Measurements from ENCODE around the gene ITPA.

GRCh38 chr20:3199976-3200755 lies 9.1 kb upstream of the ITPA start:
- TF ChIP-seq, protein P1, sequence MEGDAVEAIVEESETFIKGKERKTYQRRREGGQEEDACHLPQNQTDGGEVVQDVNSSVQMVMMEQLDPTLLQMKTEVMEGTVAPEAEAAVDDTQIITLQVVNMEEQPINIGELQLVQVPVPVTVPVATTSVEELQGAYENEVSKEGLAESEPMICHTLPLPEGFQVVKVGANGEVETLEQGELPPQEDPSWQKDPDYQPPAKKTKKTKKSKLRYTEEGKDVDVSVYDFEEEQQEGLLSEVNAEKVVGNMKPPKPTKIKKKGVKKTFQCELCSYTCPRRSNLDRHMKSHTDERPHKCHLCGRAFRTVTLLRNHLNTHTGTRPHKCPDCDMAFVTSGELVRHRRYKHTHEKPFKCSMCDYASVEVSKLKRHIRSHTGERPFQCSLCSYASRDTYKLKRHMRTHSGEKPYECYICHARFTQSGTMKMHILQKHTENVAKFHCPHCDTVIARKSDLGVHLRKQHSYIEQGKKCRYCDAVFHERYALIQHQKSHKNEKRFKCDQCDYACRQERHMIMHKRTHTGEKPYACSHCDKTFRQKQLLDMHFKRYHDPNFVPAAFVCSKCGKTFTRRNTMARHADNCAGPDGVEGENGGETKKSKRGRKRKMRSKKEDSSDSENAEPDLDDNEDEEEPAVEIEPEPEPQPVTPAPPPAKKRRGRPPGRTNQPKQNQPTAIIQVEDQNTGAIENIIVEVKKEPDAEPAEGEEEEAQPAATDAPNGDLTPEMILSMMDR (IDR thresholded peaks at IDR 0.05; ENCODE audit: borderline replicate concordance, extremely low read depth, low read length, poor library complexity, severe bottlenecking), result no peak
- no peak for TF ChIP-seq EZH2 (IDR thresholded peaks at IDR 0.05; ENCODE audit: borderline replicate concordance, low read depth, low read length, severe bottlenecking)
